ENCODE measurements around the gene ZNF865. TPM values are rescaled to one million over a fixed set of nuclear protein-coding genes. Genes with fewer than 3 reads are reported as not detected.

ZNF865 gene
- total RNA-seq, 1 donor from 2014 or later, result 8.8 TPM

- Histone ChIP-seq H3K27me3 (no peaks in the 10 kb centered on the region), H3K4me1 (peaks cover 18% of the 10 kb centered on the region), H3K36me3 (peaks cover 0 to 15% of the 10 kb centered on the region in 2 donors), H3K27ac (peak within 1 kb of the TSS; percentile 95), H3K9me3 (no peaks in the 10 kb centered on the region), H3K4me3 (peak within 1 kb of the TSS; percentile 60 to 72)
- peak; percentile 59 to 86 for TF ChIP-seq POLR2AphosphoS5 (IDR thresholded peaks at IDR 0.05; ENCODE audit: insufficient read depth in 1 of 2, low read depth in 1 of 2)
- TF ChIP-seq POLR2A (IDR thresholded peaks at IDR 0.05), result no peak
- no peak for TF ChIP-seq CTCF (IDR thresholded peaks at IDR 0.05)
- intact Hi-C loops (cut with DNase I), result no loop called here
- DNase-seq (ENCODE audit: extremely low spot score in 2 of 2), result peak in 1 of 2 donors; percentile 99
Measured at GRCh38 chr19:55599468-55599841, 6.0 kb upstream of the ZNF865 start, which contains the start of gene FIZ1. Gene FIZ1, minus strand, starts transcription at chr19:55599517. Its CDS starts 1,652 bp downstream, at chr19:55597865.

- TF ChIP-seq POLR2A (IDR thresholded peaks at IDR 0.05), result peak in 1 of 2 donors; percentile 27
- TF ChIP-seq POLR2AphosphoS5 (IDR thresholded peaks at IDR 0.05; ENCODE audit: insufficient read depth in 1 of 2, low read depth in 1 of 2), result peak; percentile 33 to 38
- TF ChIP-seq CTCF (IDR thresholded peaks at IDR 0.05), result no peak
- Histone ChIP-seq H3K36me3 (peaks cover 0 to 12% of the 10 kb centered on the region in 2 donors), H3K9me3 (no peaks in the 10 kb centered on the region), H3K27me3 (no peaks in the 10 kb centered on the region), H3K4me1 (peaks cover 22% of the 10 kb centered on the region), H3K27ac (peak within 1 kb of the TSS; percentile 95), H3K4me3 (peak within 1 kb of the TSS; percentile 60 to 72)
- DNase-seq (ENCODE audit: extremely low spot score in 2 of 2), result peak in 1 of 2 donors; percentile 95
- intact Hi-C loops (cut with DNase I), result loop anchor here (10.0 kb wide), 1 partner anchor 195 kb away; the partner anchor contains the start of gene UBE2S
Measured at GRCh38 chr19:55599842-55600661, 5.4 kb upstream of the ZNF865 start, which contains the start of gene ZNF524. Gene ZNF524, plus strand, starts transcription at chr19:55600288. Its CDS starts 1,825 bp downstream, at chr19:55602113.

GRCh38 chr19:55600662-55601028 is 4.8 kb upstream of the ZNF865 start:
- Histone ChIP-seq H3K27ac (peak overlapping the region; percentile 95), H3K9me3 (no peaks in the 10 kb centered on the region), H3K4me3 (peak overlapping the region; percentile 60 to 72), H3K27me3 (no peaks in the 10 kb centered on the region), H3K4me1 (peaks cover 22% of the 10 kb centered on the region), H3K36me3 (peaks cover 0 to 6% of the 10 kb centered on the region in 2 donors)
- intact Hi-C loops (cut with DNase I), result loop anchor here (10.0 kb wide), 1 partner anchor 196 kb away; the partner anchor contains the start of gene UBE2S
- no peak for TF ChIP-seq POLR2A (IDR thresholded peaks at IDR 0.05)
- no peak for TF ChIP-seq POLR2AphosphoS5 (IDR thresholded peaks at IDR 0.05; ENCODE audit: insufficient read depth in 1 of 2, low read depth in 1 of 2)
- TF ChIP-seq CTCF (IDR thresholded peaks at IDR 0.05), result no peak
- DNase-seq (ENCODE audit: extremely low spot score in 2 of 2), result no peak

GRCh38 chr19:55601084-55601483 is 4.4 kb upstream of the ZNF865 start:
- peaks cover 0 to 3% of the 10 kb centered on the region in 2 donors for H3K36me3 ChIP-seq
- no peak for DNase-seq (ENCODE audit: extremely low spot score in 2 of 2)
- H3K27ac ChIP-seq, result peak overlapping the region; percentile 95
- H3K27me3 ChIP-seq, result no peaks in the 10 kb centered on the region
- intact Hi-C loops (cut with DNase I), result loop anchor here (10.0 kb wide), 1 partner anchor 196 kb away; the partner anchor contains the start of gene UBE2S
- H3K9me3 ChIP-seq, result no peaks in the 10 kb centered on the region
- H3K4me1 ChIP-seq, result peaks cover 24% of the 10 kb centered on the region
- peak overlapping the region; percentile 60 to 72 for H3K4me3 ChIP-seq
- TF ChIP-seq POLR2AphosphoS5 (IDR thresholded peaks at IDR 0.05; ENCODE audit: insufficient read depth in 1 of 2, low read depth in 1 of 2) (peak in 1 of 2 donors; percentile 51), POLR2A (IDR thresholded peaks at IDR 0.05) (no peak)

- Histone ChIP-seq H3K9me3 (no peaks in the 10 kb centered on the region), H3K27me3 (no peaks in the 10 kb centered on the region), H3K4me1 (peaks cover 37% of the 10 kb centered on the region), H3K4me3 (no peak overlapping the region), H3K36me3 (peaks cover 0 to 1% of the 10 kb centered on the region in 2 donors), H3K27ac (no peak overlapping the region)
- no peak for DNase-seq (ENCODE audit: extremely low spot score in 2 of 2)
- TF ChIP-seq POLR2AphosphoS5 (IDR thresholded peaks at IDR 0.05; ENCODE audit: insufficient read depth in 1 of 2, low read depth in 1 of 2) (no peak), CTCF (IDR thresholded peaks at IDR 0.05) (no peak), POLR2A (IDR thresholded peaks at IDR 0.05) (no peak)
- intact Hi-C loops (cut with DNase I), result loop anchor here (10.0 kb wide), 1 partner anchor 198 kb away; the partner anchor contains the start of gene UBE2S
Measured at GRCh38 chr19:55602104-55603001, 3.1 kb upstream of the ZNF865 start.

Measured in vagina (tissue), 2 donors.